Stimulated activated CD8-positive, alpha-beta memory T cell treated with anti-CD3 and anti-CD28 coated beads, Interleukin-7, amount 100 ng/mL, for 1 hour (primary cell): ENCODE measurements around the gene POLR2M.

Experiments
- DNase-seq, 2 donors: peaks; one replicate each; pipeline ENCODE4 v3.0.0-alpha.2; 2020; ENCODE audit warnings: low read depth in 2 of 2

The POLR2M gene

DNA sequence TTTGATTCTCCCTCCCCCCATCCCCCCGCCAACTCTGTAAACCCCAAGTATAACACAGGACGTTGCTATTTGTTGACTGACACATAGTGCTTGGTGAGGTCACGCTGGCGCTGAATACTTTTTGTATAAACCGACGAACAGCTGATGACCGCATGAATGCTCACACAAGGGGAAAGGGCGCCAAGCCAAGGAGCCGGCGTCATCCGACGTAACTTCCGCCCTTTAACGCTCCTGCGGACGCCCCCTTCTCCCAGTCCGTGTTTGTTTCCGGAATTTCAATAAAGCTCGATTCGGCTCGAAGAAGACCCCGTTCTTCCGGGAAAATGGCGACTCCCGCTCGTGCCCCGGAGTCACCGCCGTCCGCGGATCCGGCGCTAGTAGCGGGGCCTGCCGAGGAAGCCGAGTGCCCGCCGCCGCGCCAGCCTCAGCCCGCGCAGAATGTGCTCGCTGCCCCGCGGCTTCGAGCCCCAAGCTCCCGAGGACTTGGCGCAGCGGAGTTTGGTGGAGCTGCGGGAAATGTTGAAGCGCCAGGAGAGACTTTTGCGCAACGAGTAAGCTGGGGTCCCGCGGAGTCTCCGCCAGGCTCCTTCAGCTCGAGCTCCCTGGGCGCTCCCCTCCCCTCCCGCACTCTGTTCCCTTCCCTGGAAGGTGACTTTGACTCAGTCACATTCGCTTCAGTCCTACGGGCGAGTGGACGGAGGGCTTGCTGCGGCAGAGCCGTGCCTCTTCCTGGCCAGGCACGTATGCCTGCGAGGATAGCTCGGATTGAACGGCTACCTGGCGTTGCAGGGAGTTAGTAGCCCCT is at the start of gene POLR2M:
Gene POLR2M (plus strand): TSS at position 310 of the 805 bp plus-strand sequence. CDS start 129 bp downstream, at position 439.
- peak; percentile 73 to 78 for DNase-seq

DNA sequence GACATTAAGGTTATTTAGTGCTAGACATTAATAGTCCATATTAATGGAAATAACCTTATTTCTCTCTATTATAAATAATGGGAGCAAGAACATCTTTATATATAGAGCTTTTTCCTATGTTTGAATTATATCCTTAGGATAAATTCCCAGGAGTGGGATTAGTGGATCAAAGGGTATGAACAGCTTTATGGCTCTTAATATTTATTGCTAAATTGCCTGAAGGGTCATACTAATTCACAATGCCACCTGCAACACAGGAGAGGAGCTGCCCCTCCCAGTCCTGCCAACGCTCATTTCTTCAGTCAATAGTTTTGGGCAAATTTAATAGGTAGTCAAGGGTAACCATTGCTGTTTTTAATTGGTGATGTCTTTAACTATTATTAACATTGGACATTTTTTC is 48.9 kb upstream of the POLR2M start:
- no peak for DNase-seq

DNA sequence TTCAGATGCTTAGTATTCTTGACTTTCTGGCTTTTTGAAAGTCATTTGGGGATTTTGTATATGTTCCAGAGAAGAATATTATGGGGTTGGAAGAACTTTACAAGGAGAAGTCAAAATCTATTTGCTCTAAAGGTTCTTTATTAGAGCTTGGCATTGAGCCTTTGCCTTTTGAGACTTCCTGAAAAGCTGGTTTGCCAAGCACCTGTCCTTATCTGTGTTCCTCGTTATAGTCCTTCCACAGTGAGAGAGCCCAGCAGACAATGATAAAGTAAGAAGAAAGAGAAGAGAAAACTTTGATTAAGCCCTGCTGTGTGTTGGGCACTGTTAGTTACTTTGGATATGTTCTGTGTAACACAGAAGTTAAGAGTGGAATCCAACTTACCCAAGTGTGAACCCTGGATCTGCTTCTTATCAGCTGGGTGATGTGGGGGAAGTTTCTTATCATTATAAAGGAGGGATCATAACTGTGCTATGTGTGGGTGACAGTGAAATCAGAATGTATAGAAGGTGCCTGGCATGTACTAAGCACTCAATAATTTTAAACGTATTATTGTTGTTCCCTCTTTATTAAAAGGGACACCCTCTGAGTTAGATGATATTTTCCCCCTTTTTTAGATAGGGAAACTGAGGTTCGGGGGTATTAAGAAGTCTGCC is 44.3 kb upstream of the POLR2M start:
- DNase-seq: no peak

DNA sequence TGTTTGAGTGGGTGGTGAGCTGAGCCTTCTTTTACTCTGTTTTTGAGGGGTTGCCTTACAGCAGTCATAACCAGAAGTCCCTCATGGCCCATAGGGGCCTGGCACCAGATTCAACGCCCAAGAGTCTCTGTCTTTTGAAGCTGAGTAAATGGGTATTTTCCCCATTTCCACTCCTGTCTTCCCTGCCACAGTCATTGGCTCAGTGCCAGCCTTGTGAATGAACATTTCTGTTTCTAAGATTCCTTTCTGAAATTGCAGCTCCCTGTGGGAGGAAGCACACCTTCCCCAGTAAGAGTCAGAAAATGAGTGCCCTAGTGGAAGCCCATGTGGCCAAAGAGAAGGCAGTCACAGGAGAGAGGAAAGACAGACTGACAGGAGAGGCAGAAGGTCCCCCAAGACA is 43.7 kb upstream of the POLR2M start:
- no peak for DNase-seq

DNA sequence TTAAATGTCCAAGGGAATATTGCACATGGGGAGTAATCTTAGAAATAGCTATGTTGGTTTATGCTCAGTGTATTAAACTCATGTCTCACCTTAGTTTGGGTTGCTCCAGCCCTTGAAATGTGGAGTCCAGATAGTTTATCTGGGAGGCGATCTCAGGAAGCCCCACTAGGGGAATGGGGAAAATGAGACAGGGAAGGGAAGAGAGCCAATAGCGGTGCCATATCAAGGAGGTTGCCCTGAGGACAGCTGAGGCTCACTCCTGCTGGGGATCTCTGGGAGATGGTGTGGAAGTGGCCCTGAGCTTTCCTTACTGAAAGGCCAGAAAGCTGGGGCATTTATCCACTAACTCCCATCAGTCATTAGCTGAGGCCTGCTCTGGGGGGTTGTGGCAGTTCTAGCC is 43.3 kb upstream of the POLR2M start:
- DNase-seq: no peak

DNA sequence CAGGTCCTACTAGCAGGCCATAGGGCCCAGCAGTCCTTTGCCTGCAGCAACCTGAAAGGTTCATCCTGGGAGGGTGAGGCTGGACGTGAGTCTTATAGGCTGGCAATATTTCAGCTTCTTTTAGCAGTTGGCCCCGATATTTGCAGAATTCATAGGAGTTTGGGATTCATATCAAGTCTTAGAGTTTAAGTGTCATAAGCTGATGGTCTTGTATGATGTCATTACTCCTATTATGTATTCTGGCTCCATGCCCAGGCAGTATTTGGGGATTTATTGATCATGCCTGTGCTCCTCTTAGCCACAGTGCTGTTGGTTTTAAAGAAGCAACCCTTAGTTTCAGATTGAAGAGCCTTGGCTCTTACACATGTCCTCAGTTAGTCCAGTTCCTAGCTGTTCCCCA is 41.3 kb upstream of the POLR2M start:
- no peak for DNase-seq

DNA sequence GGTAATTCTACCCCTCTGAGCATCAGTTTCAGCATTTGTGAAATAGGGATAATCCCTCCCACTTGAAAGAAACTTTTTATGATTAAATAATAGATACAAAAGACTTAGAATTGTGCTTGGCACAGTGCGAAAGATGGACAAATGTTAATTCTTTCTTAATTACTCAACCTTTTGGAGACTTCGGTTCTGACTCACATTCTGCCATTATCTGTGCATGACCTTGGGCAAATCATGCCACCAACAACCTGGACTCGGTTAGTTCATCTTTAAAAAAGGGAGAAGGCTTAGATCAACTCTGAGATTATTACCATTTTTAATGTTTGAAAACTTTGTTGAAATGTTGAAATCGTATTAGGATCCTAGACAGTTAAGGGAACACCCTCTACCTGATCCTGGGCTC is 40.6 kb upstream of the POLR2M start:
- DNase-seq: no peak

DNA sequence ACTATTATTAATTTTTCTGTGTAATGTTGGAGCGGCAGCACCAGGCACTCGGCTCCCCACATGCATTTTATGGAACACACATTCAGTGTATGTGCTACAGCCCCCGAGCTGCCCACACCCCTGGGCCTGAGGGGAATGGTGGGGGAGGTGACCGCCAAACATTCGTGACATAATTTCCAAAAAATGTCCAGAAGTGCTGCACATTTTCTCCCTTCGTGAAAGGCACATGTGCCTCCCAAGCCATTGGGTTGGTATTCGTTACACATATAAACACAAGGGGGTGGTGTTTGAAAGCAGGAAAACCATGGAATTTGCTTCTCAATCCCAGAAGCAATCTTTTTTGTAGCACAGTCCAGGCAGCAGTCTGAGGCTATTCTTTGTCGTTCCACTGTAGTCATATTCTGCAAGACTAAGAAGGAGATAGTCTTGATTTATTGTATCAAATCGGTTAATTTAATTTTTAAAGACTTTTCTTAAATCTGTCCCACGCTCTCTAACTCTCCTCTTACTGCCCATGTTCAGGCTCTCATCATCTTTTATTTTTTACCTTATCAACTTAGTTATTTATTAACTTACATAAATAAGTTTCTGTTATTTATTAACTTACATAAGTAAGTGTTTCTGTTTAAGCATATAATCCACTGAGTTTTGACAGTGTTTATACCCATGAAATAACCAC is 39.2 kb upstream of the POLR2M start:
- no peak for DNase-seq

DNA sequence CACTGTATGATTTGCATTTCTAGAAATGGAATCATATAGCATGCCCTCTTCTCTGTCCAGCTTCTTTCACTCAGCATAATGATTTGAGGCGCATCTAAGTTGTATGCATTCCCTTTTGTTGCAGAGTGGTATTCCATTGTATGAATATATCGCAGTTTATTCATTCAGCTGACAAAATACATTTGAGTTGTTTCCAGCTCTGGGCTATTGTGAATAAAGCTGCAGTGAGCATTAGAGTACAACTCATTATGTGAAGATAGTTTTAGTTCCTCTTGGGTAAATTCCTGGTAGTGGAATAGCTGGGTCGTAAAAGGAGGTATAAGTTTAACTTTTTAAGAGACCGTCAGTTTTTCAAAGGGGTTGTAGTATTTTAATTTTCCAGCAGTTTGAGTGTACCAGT is 38.5 kb upstream of the POLR2M start:
- no peak for DNase-seq

DNA sequence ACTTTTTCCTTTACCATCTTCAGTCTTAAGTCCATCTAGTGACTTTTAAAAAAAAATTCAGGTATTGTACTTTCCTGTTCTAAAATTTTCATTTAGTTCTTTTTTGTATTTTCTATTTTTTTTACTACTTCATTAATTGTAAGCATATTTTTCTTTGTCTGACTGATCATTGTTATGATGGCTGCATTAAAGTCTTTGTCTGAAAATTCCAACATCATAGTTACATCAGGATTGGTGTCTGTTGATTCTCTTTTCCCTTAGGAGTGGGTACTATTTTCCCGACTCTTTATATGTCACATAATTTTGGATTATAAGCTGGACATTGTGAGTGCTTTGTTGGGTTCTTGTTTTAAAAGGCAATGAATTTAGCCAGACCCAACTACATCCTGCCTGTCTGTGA is 34.9 kb upstream of the POLR2M start:
- no peak for DNase-seq

DNA sequence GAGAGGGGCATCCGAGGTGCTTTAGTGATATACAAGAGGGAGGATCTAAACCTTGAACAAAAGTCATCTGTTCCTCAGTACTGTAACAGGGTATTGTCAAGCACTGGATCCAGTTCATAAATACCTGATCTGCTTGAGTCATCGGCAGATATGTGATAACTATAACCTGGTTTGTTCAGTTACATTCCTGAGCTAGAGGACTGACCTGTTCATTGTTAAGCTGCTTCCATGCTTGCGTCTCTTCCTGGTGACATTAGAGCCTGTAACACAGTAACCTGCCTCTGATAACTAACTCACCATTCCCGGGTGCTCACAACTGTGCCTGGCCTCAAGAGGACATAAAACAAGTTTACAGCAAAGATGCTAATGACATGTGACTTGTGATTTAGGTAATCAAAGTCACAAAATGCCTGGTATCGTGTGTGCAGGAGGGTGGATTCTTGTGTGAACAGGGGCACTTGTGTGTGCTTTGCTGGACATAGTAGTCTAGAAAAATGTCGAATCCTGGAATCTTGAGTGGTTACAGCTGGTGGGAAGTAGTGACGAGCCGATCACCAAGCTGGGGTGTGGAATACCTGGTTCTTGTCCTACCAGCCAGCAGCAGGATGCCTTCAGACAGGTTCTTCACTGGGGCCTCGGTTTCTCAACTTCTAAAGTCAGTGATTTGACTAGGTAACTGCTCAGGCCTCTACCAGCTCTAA is 30.9 kb upstream of the POLR2M start:
- no peak for DNase-seq

DNA sequence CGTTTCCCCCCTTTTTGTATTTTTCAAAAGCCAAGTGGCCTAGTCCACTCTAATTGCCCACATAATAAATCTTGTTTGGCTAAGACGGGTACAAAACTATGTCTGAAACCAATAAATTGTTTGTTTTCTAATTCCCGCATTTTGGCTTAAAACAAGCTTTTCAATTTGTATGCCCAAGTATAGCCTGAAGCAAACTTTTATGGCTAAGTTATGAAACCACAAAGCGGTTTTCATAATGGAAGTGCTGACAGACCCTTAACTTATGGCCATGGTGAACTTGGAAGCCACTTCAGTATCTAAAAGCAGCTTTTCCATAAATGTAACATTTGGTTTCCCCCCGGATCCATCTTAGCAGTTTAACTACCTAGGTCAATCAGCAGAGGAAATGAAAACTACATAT is 29.9 kb upstream of the POLR2M start:
- DNase-seq: no peak

DNA sequence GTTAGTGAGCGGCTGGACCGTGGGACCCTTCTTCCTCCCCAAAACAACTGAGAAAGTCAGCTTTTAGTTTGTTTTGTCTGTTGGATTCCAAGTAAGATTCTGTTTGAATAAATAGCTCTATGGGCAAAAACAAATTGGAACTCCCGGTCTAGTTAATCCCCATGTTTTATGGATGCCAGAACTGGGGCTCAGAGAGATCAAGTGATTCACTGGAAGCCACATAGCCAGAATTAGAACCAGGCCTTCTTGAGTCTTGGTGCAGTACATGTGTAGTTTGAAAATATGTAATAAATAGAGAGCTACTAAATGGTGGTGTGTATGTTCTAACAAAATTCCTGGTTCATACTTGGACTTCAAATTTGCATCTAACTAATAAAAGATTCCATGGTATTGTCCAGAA is 29.3 kb upstream of the POLR2M start:
- DNase-seq: no peak

DNA sequence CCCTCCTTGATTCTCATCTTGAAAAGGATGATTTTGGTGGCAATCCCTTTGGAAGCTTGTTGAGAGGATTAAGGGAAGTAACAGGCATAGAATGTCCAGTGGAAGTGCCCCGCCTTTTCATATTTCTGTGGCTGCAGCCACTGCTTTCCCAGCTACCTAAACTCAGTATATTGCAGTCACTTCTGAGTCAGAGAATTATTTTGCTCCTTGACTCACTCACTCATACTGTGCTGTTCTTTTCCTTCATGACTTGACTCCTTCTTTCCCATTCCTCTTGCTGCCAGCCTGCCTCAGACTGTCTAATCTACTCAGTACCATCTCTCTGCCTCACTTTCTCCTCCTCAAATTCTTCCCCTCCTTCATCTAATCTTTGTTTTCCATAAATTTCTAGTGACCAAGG is 26.5 kb upstream of the POLR2M start:
- DNase-seq: no peak

DNA sequence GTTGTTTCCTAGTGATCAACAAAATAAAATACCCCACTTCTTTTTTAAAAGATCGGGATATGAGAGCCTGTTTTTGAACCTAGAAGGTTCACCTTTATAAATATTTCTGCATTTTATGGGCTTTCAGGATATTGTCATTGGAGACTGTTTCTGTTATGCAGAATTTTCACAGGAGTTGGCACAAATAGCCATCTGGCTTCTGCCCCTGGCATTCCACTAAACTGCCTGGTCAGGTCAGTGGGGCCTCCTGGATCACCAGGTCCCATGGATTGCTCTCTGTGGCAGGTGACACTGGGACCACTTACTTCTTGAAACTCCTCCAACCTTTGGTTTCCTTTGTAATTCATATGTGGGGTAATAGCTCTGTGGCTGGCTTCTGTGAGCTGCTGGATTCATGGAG is 25.5 kb upstream of the POLR2M start:
- DNase-seq: no peak

DNA sequence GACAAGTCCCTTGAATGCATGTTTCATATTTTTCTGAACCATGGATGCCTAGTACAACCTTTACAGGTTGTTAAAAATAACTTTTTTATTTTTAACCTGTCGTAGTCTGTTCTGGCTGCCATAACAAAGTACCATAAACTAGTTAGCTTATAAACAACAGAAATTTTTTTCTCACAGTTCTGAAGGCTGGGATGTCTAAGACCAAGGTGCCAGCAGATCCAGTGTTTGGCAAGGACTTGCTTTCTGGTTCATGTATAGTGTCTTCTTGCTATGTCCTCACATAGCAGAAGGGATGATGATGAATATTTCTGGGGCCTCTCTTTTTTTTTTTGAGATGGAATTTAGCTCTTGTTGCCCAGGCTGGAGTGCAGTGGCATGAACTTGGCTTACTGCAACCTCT is 23.0 kb upstream of the POLR2M start:
- no peak for DNase-seq

DNA sequence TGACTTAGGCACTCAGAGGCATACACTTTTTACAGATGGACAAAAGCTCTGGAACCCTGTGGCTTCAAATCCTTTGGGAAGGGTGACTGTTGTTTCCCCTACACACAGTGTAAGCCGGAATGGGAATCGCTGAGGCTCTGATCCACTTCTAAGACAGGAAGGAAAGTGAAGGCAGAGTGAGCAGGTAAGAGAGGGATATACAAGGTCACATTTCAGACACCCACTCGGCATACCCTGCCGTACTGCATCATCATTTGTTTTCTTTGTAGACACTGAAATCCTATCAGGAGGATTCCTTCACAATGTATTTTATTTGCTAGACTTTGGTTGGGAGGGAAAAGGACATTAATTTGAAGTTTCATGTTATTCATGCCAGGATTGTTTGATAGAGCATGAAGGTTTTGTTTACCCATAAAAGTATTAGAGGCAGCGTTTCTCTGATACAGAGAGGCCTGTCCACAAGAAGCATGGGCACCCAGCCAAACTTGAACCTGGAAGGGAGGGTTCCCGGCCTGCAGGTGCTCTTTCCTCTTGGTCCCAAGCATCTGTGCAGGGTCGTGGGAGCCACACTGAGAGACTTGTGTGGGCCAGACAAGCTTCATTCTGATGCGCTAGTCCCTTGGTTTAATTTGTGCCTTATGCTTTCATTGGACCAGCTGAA is 21.9 kb upstream of the POLR2M start:
- no peak for DNase-seq

DNA sequence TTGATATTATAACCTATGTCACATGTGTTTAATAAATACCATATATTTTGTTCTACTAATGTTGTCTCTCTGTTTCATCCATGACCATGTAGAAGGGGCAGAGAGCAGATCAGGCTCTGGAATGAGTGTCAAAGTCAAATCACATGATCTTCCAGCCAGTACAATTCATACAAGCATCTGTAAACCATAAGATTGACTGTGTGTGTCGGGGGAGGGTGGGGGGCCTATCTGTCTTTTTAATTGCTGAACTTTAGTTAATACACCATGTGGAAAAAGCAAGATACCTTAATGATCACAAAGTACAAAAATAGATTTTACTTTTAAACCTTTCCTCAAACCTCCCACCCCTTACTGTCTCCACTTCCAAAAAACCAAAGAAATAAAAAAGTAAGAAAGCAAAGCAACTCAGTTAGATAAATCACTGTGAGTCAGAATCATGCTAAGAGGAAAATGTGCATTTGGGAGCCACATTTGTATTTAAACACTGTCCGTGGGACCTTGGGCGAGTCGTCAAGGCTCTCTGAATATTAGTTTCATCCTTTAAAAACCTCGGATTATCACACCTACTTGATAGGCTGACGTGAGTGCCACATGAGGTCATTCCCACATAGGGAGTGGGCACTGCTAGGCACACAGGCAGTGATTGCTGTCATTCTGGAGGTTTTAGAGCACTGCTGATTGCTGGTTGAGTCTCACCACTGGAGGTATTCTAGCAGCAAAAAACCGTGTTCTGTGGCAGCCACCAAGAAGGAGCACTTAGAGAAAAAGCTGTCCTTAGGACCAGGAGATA is 21.0 kb upstream of the POLR2M start:
- no peak for DNase-seq

DNA sequence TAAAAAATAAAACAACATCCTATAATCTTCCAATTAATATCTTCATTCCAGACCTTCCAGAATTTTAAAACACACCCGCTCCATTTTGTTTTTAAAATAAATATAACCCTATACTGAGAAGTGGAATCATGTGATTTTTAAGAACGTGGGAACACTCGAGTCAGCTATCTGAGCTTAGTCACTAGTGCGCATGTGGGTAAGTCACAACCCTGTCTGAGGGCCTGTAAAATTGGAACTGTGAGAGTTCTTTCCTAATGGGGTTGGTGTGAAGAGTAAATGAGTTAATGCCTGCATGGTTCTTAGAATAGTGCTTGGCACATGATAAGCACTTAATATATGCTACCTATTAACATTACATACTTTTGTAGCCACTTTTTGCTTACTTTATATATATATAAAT is 19.9 kb upstream of the POLR2M start:
- DNase-seq: no peak

DNA sequence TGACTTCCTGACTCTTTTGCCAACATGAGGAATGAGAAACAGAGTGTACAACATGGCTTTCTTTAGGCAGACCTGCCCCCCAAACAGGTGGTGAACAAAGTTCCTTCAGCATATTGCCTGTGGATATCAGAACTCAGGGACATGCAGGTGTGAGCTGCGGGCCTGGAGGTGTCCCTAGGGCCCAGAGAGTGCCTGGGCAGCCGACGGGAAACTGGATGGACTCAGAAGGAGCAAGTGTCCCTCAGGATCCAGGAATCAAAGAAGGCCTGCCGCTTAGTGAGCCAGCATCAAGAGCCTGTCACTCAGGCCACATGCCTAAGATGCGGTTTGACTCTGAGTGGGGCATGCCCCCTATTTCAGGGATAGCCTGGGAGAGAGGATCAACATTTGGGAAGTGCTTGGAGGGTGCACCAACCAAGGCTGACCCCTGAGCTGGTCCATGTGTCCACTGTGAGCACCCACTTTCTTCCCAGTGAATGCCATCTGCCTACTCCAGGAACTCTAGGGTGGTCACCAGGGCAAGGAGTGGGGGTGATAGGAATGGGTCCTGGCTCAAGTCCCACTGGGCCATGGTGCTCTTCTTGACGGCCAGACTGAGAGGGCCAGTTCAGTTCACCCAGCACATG is 16.1 kb upstream of the POLR2M start:
- DNase-seq: no peak

DNA sequence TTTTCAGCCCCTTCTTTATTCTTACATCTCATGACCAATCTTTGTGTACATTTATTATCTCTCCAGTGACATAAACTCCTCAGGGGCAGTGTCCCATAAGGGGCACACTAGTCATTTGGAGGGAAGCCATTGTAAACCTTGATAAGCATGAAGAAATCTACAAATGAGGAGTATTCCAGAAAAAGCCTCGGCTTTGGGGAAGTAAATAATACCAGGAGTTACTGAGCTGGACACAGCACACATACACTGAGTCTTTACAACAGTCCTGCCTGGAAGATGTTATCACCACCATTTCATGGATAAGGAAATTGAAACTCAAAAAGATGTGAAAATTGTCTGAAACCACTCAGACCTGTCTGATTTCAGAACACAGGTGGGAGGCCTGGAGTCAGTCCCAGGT is 15.4 kb upstream of the POLR2M start:
- DNase-seq: no peak
